HK-2 (cell line): Measurements from ENCODE around the gene ST3GAL3.
A peak's percentile ranks its signal among the peaks of the same experiment; 100 is the strongest.
"Not testable (repeated sequence)": the region's sequence is repeated elsewhere in the genome, so short reads cannot be mapped to it uniquely, and the experiment has no call there.

Experiments
- DNase-seq: peaks from one replicate; pipeline ENCODE4 v3.0.0-alpha.2; 2018; ENCODE audit not compliant: unreplicated experiment

Gene ST3GAL3

GRCh38 chr1:43703836-43704235 lies 3.5 kb upstream of the ST3GAL3 start:
- no peak for DNase-seq

DNA sequence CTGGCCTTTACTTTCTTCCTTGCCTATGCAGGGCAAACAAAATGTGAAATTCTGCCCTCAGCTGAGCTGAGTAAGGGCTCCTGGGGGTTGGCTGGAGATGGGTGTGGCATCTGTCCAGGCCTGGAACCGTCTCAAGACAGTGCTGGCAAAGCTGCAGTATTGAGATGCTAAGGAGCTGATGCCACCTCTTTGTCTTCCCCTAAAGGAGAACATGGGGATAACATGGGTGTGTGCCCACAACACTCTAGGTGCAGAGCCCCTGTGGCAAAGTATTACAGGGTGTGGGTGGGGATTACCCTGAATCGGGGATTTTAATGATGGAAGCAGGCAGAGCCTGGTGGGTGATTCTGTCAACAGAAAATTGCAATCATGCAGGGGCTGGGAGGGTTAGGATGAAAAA lies 2.5 kb upstream of the ST3GAL3 start:
- peak; percentile 7 for DNase-seq

DNA sequence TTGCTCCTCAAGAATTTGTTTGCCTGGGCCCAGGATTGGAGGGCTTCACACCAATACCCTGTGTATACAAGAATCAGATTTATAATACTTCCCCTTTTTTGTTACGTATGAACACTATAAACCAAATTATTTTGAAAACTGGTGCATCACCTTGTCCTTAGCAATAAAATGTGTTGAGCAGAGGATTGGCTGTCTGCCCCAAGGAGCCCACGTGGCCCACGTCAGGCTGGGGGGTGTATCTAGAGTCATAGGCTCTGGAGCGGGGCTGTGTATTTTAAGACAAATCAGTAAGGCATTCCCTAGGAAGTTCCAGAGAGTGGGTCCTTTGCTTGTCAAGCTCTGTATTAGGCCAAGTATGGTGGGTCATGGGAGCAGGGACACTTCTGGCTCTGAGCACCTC lies 2.0 kb upstream of the ST3GAL3 start:
- DNase-seq: no peak

DNA sequence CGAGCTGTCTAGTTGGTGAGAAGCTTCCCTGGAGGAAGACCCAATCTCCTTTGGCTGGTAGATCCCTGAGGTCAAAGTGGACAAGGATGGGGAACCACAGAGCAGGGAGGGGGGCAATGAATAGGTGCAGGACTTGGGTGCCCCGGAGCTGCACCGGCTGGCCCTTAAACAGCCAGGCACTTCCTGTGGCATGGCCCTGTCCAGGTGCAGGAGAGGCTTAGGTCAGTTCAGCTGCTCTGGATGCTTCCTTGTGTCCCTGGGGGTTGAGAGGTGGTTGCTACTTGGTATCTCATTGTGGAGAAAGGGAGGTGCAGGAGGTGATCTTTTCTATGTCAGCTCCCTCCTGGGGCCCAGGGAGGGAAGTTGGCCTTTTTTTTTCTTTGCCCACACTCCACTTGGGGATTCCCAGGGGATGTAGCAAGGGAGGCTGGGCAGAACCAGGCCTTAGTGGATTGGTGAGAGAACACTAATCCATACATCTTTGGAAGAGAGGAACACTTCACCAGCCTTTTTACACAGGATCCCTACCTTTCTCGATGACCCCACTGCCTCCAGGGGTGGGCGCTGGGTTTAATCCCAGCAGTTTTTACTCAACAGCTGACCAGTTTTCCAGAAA lies 1.2 kb upstream of the ST3GAL3 start:
- DNase-seq: peak; percentile 35

- peak; percentile 40 for DNase-seq
Observed at GRCh38 chr1:43706598-43707189, 642 bp upstream of the ST3GAL3 start.

GRCh38 chr1:43708002-43708410 lies 670 bp downstream of the ST3GAL3 start:
- DNase-seq: no peak

GRCh38 chr1:43711049-43711448 lies 3.7 kb downstream of the ST3GAL3 start:
- no peak for DNase-seq

DNA sequence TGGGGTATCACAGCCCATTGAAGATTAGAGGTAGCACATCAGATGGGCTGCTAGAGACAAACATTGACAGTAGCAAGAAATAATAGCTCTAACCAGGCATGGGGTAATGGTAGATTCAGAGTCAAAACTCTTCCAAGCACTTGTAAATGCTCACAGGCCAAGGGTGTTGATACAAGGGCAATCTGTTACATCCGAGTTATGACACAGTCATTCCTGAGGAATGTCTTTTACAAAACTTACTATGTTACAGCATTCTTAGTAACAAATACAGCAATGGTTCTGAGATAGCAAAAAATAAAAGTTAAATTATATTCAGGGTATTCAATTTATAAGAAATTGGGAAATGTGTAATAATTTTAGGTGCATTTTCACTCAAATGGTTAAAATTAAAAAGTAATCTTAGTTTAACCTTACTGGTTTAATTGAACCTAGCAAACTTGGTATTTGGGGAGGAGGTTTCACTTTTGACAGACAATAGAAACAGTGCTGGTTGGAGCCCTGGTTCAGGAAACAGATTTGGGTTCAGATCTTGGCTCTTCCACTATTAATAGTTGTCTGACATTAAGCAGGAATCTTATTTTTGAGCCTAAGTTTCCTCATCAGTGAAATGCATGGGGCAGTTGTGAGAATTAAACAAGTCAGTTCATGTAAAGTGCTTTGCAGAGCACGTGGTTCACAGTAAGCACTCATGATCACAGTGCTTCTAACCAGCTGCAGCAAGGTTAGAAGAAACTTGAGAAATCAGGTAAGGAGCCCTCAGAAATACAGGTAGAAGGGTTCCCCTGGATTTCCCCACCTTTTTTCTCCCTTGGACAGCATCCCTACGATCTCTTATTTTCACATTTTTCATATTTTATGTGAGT lies 4.4 kb downstream of the ST3GAL3 start:
- no peak for DNase-seq

DNA sequence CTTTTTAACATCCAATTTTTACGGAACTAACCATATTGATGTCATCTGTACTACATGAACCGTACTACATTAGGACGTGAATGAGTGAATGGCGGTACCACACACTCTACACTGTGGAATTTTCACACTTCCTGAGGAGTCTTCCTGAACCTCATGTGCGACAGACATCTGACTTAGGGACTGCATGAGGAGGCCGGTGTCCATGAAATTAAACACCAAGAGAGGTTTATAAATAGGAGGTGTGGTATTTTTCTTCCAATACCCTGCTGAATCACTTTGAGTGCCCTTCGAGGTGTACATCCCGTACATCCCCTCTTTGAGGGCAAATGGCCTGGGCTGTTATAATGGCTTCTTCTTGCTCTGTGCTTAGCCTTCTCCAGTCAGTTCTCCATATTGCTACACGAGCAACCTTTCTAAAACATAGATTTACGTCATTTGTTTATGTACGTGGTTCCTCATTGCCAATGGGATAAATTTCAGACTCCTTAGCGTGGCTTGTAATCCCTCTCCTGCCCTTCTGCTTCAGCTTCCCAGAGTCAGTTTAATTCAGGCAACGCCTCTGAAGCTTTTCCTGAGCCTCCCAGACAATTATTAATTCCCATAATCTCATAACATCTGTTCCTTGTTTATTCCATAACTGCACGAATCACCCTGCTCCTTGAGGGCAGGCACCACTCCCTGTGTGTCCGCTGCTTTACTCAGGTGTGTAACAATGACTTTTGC lies 9.4 kb downstream of the ST3GAL3 start:
- DNase-seq: no peak

GRCh38 chr1:43719063-43719462 lies 11.7 kb downstream of the ST3GAL3 start:
- DNase-seq: no peak

DNA sequence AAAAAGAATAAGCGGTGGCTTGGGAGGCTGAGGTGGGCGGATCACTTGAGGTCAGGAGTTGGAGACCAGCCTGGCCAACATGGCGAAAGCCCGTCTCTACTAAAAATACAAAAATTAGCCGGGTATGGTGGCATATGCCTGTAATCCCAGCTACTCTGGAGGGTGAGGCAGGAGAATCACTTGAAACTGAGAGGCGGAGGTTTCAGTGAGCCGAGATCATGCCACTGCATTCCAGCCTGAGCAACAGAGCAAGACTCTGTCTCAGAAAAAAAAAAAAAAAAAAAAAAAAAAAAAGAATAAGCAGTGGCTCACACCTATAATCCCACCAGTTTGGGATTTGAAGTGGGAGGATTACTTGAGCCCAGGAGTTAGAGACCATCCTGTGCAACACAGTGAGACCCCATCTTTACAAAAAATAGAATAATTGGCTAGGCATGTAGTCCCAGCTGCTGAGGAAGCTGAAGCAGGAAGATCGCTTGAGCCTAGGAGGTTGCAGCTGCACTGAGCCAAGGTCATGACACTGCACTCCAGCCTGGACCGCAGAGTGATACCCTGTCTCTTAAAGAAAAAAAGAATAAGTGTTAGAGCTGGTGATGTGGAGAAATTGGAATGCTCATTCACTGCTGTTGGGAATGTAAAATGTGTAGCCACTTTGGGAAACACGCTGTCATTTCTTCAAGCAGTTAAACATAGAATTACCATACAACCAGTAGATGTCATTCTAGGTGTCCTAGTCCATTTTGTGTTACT lies 12.5 kb downstream of the ST3GAL3 start:
- not testable (repeated sequence) for DNase-seq

DNA sequence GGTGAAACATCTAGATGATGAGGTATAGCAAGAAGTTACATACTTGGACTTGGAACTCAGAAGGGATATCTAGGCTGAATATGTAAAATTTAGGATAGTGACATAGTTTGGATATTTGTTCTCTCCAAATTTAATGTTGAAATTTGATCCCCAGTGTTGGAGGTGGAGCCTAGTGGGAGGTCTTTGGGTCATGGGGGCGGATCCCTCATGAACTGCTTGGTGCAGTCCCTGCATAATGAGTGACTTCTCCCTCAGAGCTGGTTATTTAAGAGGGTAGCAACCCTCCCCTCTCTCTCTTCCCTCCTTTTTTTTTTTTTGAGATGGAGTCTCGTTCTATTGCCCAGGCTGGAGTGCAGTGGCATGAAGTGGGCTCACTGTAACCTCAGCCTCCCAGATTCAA lies 15.5 kb downstream of the ST3GAL3 start:
- no peak for DNase-seq

- no peak for DNase-seq
Observed at GRCh38 chr1:43729816-43730463, 22.6 kb downstream of the ST3GAL3 start.

GRCh38 chr1:43731867-43732531 lies 24.7 kb downstream of the ST3GAL3 start:
- DNase-seq: no peak

DNA sequence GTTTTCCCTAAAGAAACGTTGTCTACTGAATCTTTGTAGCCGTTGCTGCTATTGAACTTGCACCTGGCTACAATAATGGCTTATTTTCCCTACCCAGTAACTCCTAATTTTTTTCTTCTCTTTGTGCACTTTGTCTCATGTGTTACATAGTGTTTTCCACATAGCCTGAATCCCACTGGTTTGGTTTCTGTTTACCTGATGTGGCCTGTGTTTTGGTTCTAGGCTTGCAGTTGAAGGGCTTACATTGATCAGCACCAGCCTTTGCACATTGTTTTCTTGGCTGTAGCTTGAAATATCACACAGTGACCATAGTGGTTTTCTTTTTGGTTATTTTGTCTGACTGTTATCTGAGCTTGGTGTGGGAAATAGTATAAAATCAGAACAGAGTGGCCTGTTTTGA lies 29.5 kb downstream of the ST3GAL3 start:
- no peak for DNase-seq

GRCh38 chr1:43742026-43742425 lies 34.7 kb downstream of the ST3GAL3 start:
- DNase-seq: no peak

DNA sequence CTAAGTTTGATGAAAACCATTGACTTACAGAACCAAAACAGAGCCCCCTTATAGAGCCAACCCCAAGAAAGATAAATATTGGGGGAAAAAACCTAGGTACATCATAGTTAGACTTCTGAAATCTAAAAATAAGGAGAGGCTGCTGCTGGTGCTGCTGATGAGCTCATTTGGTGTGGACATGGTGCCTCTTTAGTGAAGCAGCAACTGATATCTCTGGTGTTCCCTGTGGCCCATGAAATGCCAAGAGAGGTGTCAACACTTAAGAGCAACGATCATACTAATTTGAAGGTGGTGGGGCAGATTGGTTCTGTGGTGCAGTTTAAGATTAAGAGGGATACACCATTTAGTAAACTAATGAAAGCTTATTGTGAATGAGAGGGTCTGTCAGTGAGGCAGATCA lies 35.9 kb downstream of the ST3GAL3 start:
- DNase-seq: no peak

DNA sequence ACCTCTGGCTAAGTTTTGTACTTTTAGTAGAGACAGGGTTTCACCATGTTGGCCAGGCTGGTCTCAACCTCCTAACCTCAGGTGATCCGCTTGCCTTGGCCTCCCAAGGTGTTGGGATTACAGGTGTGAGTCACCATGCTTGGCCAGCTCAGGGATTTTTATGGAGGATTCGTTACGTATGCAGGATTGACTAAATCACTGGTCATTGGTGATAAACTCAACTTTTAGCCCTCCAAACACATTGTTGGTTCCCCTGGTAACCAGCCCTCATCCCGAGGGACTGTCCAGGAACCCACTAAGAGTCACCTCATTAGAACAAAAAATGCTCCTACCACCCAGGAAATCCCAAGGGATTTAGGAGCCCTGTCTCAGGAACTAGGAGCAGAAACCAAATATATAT lies 40.4 kb downstream of the ST3GAL3 start:
- no peak for DNase-seq

- no peak for DNase-seq
Observed at GRCh38 chr1:43750083-43750482, 42.7 kb downstream of the ST3GAL3 start.

DNA sequence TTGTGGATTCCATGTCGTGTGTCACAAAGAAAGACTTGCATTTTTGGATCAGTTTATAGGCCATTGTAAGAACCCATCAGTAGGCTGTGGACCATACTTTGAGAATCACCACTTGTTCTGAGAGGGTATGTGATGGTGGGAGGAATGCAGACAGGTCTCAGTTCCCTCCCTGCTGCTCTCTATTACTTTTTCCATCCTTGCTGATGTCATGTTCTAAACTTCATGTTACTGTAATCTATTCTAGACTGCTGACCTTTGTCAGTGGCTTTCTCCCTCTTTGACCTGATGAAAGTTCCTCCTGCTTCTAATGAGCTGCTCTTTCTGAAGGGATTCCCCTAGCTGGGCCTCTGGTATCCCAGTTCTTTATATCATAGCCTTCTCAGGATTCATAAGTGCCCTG lies 46.1 kb downstream of the ST3GAL3 start:
- no peak for DNase-seq

DNA sequence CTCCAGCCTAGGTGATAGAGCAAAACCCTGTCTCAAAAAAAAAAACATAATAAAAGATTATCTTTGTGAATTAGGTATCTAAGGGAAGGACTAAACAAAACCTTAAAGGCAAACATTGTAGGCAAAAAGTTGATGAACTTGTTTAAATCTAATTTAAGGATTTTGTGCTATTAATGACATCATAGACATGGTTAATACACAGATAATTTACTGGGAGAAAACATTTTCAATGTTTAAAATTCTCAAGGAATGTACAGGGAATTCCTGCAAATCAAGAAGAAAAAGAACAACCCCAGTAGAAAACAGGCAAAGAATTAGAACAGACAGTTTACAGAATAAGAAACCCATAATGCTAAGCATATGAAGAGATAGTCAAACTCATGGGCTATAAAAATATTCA lies 47.6 kb downstream of the ST3GAL3 start:
- DNase-seq: no peak
